ENCODE data around the gene TXNDC11. TPM values are rescaled to one million over a fixed set of nuclear protein-coding genes. Genes with fewer than 3 reads are reported as not detected.

The TXNDC11 gene
- total and polyA plus RNA-seq, 10 of the 15 experiments (the other 5 are each of a cell fraction or from before 2014, with no cell fraction given), result 1.7 to 86.7 (median 54.4) TPM

DNA sequence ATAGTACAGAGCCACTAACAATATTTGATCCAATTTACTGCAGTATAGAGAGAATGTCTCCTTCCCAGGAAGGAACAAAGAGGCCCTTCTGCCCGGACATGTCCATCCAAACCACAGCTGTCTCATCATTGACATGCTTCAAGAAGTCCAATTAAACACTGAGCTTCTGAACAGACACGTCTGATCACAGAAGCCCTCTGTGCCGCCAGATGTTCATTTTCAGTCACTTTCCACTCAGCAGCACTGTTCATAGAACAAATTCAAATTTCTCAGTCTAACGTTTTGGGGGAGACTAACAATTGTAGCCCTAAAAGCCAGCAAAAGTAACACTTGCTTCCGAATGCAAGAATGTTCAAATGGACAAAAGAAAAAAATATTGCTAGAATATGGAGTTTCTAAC lies 39.1 kb upstream of the TXNDC11 start (continued):
- TF ChIP-seq, protein P1, sequence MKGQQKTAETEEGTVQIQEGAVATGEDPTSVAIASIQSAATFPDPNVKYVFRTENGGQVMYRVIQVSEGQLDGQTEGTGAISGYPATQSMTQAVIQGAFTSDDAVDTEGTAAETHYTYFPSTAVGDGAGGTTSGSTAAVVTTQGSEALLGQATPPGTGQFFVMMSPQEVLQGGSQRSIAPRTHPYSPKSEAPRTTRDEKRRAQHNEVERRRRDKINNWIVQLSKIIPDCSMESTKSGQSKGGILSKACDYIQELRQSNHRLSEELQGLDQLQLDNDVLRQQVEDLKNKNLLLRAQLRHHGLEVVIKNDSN (IDR thresholded peaks at IDR 0.05; ENCODE audit: borderline replicate concordance, extremely low read length, insufficient read depth, low read depth, low read length), result no peak
- TF ChIP-seq, protein P2, sequence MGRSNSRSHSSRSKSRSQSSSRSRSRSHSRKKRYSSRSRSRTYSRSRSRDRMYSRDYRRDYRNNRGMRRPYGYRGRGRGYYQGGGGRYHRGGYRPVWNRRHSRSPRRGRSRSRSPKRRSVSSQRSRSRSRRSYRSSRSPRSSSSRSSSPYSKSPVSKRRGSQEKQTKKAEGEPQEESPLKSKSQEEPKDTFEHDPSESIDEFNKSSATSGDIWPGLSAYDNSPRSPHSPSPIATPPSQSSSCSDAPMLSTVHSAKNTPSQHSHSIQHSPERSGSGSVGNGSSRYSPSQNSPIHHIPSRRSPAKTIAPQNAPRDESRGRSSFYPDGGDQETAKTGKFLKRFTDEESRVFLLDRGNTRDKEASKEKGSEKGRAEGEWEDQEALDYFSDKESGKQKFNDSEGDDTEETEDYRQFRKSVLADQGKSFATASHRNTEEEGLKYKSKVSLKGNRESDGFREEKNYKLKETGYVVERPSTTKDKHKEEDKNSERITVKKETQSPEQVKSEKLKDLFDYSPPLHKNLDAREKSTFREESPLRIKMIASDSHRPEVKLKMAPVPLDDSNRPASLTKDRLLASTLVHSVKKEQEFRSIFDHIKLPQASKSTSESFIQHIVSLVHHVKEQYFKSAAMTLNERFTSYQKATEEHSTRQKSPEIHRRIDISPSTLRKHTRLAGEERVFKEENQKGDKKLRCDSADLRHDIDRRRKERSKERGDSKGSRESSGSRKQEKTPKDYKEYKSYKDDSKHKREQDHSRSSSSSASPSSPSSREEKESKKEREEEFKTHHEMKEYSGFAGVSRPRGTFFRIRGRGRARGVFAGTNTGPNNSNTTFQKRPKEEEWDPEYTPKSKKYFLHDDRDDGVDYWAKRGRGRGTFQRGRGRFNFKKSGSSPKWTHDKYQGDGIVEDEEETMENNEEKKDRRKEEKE (IDR thresholded peaks at IDR 0.05), result no peak
- TF ChIP-seq, protein P3, sequence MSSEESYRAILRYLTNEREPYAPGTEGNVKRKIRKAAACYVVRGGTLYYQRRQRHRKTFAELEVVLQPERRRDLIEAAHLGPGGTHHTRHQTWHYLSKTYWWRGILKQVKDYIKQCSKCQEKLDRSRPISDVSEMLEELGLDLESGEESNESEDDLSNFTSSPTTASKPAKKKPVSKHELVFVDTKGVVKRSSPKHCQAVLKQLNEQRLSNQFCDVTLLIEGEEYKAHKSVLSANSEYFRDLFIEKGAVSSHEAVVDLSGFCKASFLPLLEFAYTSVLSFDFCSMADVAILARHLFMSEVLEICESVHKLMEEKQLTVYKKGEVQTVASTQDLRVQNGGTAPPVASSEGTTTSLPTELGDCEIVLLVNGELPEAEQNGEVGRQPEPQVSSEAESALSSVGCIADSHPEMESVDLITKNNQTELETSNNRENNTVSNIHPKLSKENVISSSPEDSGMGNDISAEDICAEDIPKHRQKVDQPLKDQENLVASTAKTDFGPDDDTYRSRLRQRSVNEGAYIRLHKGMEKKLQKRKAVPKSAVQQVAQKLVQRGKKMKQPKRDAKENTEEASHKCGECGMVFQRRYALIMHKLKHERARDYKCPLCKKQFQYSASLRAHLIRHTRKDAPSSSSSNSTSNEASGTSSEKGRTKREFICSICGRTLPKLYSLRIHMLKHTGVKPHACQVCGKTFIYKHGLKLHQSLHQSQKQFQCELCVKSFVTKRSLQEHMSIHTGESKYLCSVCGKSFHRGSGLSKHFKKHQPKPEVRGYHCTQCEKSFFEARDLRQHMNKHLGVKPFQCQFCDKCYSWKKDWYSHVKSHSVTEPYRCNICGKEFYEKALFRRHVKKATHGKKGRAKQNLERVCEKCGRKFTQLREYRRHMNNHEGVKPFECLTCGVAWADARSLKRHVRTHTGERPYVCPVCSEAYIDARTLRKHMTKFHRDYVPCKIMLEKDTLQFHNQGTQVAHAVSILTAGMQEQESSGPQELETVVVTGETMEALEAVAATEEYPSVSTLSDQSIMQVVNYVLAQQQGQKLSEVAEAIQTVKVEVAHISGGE (CRISPR knock-in tag; IDR thresholded peaks at IDR 0.05), result no peak
- no peak for TF ChIP-seq RB1 (IDR thresholded peaks at IDR 0.05; ENCODE audit: borderline replicate concordance)
- no peak for TF ChIP-seq TARDBP (IDR thresholded peaks at IDR 0.05; ENCODE audit: borderline replicate concordance)
- no peak for TF ChIP-seq KLF5 (IDR thresholded peaks at IDR 0.05; ENCODE audit: partially characterized antibody)
- TF ChIP-seq, protein P4, sequence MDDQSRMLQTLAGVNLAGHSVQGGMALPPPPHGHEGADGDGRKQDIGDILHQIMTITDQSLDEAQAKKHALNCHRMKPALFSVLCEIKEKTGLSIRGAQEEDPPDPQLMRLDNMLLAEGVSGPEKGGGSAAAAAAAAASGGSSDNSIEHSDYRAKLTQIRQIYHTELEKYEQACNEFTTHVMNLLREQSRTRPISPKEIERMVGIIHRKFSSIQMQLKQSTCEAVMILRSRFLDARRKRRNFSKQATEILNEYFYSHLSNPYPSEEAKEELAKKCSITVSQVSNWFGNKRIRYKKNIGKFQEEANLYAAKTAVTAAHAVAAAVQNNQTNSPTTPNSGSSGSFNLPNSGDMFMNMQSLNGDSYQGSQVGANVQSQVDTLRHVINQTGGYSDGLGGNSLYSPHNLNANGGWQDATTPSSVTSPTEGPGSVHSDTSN (IDR thresholded peaks at IDR 0.05; ENCODE audit: insufficient replicate concordance, low read depth, low read length), result peak; percentile 66
- no peak for TF ChIP-seq CBX5 (IDR thresholded peaks at IDR 0.05; ENCODE audit: low read depth)
- TF ChIP-seq RUNX3 (IDR thresholded peaks at IDR 0.05; ENCODE audit: low read length), result peak; percentile 89
- no peak for TF ChIP-seq RFX5 (IDR thresholded peaks at IDR 0.05; ENCODE audit: low read depth, low read length)
- TF ChIP-seq, protein P5, sequence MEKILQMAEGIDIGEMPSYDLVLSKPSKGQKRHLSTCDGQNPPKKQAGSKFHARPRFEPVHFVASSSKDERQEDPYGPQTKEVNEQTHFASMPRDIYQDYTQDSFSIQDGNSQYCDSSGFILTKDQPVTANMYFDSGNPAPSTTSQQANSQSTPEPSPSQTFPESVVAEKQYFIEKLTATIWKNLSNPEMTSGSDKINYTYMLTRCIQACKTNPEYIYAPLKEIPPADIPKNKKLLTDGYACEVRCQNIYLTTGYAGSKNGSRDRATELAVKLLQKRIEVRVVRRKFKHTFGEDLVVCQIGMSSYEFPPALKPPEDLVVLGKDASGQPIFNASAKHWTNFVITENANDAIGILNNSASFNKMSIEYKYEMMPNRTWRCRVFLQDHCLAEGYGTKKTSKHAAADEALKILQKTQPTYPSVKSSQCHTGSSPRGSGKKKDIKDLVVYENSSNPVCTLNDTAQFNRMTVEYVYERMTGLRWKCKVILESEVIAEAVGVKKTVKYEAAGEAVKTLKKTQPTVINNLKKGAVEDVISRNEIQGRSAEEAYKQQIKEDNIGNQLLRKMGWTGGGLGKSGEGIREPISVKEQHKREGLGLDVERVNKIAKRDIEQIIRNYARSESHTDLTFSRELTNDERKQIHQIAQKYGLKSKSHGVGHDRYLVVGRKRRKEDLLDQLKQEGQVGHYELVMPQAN (conservative IDR thresholded peaks at IDR 0.05), result no peak
- no peak for TF ChIP-seq ZNF274 (IDR thresholded peaks at IDR 0.05; ENCODE audit: insufficient read depth, insufficient read length)
- TF ChIP-seq NFIC (IDR thresholded peaks at IDR 0.05; ENCODE audit: low read depth, low read length), result peak; percentile 36; the same call in 1 of the 2 replicates
- TF ChIP-seq CREB1 (IDR thresholded peaks at IDR 0.05; ENCODE audit: low read depth), result no peak
- TF ChIP-seq, protein P6, sequence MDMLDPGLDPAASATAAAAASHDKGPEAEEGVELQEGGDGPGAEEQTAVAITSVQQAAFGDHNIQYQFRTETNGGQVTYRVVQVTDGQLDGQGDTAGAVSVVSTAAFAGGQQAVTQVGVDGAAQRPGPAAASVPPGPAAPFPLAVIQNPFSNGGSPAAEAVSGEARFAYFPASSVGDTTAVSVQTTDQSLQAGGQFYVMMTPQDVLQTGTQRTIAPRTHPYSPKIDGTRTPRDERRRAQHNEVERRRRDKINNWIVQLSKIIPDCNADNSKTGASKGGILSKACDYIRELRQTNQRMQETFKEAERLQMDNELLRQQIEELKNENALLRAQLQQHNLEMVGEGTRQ (IDR thresholded peaks at IDR 0.05; ENCODE audit: borderline replicate concordance, low read depth, low read length), result no peak
- no peak; the same call in 1 of the 2 replicates for TF ChIP-seq FOXM1 (IDR thresholded peaks at IDR 0.05; ENCODE audit: low read depth, low read length)
- TF ChIP-seq ZZZ3 (IDR thresholded peaks at IDR 0.05; ENCODE audit: control insufficient read depth, insufficient read length, low read depth), result no peak
